Endothelial cell (in vitro differentiated cells): ENCODE results near the gene RIC3. TPM values are rescaled to one million over a fixed set of nuclear protein-coding genes. Genes with fewer than 3 reads are reported as not detected.

Experiments
- total RNA-seq: library from RNA; stranded (reverse); fragmentation: NEBNext Ultra II Directional; extraction: Animal tissue kit (Norgen Biotek cat#: 25700); gene quantifications from one replicate; pipeline ENCODE4 v1.2.1, GENCODE V29; 2021; ENCODE audit not compliant: unreplicated experiment

Gene RIC3
- total RNA-seq, 1 donor from 2014 or later, result 5.6 TPM

Other genes starting within 250 kb of the RIC3 start
- gene OR10A6, start 237.8 kb downstream of the RIC3 start, total RNA-seq, result not detected
- not detected for gene OR10A3, start 227.3 kb downstream of the RIC3 start, total RNA-seq
- gene NLRP10, start 203.6 kb downstream of the RIC3 start, total RNA-seq, result not detected
- 515 TPM for gene EIF3F, start 181.7 kb downstream of the RIC3 start, total RNA-seq
- 2.9 TPM for gene TUB, start 87.8 kb downstream of the RIC3 start, total RNA-seq
- gene LMO1, start 94.9 kb upstream of the RIC3 start, total RNA-seq, result not detected